SK-N-MC (cell line): ENCODE results near the gene KCNQ1OT1.

Source experiments
- EZH2 ChIP-seq: fragments of 200-600 bp; sonication (generic); IDR thresholded peaks from one replicate; pipeline ENCODE4 v1.6.1; 2017; ENCODE audit warnings: antibody characterized with exemption
- FOXP2 ChIP-seq: optimal IDR thresholded peaks from 2 replicates; pipeline ENCODE3; 2011; ENCODE audit warnings: mild to moderate bottlenecking, moderate library complexity; ENCODE audit not compliant: insufficient read depth; ENCODE audit errors: extremely low read length, control extremely low read depth
- POLR2AphosphoS5 ChIP-seq: IDR thresholded peaks from 2 replicates; pipeline ENCODE4 v1.6.1; 2012; ENCODE audit warnings: mild to moderate bottlenecking, low read depth, low read length, borderline replicate concordance

GRCh38 chr11:2671748-2672147 is 28.0 kb downstream of the KCNQ1OT1 start:
- TF ChIP-seq EZH2 (no peak), POLR2AphosphoS5 (no peak), FOXP2 (no peak)
